AG08396 (cell line): Measurements from ENCODE around the gene DR1.

ENCODE experiments used
- DNase-seq: peaks from one replicate; pipeline ENCODE4 v3.0.0; 2012; ENCODE audit warnings: low spot score, mixed read lengths

Gene DR1

DNA sequence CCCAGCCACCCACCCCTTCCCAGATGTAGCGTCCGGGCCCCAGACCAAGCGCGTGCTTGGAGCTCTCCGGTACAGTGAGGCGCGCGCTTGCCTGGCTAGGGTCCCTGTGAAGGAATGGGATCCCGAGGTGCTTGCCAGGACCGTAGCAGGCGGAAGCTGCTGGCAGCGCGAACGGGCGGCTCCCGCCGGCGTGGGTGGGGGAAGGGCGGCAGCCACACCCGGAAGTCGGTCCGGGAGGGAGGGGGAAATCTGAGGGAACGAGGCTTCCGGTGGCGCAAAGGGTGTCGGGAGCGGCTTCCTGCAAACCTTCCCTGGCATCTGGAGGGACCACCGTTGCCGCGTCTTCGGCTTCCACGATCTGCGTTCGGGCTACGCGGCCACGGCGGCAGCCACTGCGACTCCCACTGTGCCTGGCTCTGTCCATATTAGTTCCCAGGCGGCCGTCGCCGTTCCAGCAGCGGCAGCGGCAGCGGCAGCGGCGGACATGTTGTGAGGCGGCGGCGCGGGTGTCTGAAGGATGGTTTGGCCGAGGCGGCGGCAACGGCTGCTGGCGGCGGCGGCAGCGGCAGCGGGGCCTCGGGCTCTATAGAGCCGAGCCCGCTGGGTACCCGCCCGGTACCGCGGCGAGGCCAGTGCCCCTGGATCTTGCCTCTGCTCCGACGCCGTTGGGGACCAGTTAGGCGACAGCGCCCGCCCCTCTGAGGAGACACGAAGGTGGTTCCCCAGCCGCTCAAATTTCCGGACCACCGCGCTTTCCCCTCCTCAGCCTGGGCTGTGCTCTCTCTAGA is at the start of gene DR1:
Gene DR1 (plus strand): TSS at position 275 of the 788 bp plus-strand sequence. CDS start 739 bp downstream, outside the sequence.
- peak; percentile 96 for DNase-seq

DNA sequence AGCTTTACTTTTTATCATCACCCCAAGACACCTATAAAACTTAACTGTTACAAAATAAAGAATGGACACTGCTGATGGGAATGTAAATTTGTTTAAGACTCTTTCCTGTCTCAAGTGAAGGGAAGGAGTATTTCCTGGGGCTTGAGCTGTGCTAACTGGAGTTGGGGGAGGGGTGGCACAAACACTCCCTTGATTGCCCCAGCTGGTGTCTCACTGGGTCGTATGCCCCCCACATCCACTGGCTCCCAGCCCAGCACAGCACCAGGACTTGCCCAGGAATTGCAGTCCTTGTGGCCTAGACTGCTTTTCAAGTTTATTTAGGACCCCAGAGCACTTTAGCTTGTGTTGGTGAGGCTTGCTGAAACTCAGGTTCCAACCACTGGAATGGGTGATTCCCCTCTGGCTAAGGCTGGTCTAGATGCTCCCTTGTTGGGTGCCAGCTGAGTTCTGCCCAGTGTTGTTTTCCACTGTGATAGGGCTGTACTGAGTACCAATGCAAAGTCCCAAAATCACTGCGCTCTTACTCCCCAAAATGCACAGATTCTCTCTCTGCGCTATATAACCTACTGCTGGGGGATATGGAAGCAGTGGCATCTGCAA is 49.1 kb upstream of the DR1 start:
- DNase-seq = no peak

DNA sequence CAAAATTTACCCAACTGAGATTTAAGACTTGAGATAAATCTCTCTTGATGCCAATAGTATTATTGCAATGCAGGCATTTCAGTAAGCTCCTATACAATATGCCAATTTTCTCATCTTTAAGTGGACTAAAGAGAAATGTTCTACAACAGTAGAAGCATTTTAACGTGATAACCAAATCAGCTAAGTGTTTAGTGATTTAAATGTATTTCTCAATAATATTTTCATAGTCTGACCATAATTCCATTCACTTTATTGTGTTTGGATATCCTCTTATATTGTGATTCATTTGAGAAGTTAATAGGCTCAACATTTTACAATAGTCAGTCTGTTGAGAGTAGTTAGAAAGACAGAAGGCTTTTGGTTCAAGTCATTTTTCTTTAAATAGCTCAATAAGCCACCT is 44.6 kb upstream of the DR1 start:
- no peak for DNase-seq

DNA sequence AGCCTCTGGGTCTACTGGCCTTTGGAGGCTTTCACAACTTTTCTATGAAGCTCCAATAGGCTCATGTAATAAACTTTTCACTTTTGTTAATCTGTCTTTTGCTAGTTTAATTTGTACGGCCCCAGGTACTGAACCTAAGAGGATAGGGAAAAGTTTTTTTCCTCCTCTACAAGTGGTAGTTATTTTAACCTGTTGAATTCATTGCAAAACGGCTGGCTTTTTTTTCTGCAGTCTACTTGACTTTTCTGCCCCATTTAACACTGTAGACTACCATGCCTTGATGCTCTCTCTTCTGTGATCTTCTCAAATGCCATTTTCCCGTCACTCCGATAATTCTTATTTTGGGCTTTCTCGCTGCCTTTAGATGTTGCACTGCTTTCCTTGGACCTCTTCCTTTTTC is 43.6 kb upstream of the DR1 start:
- DNase-seq = no peak

DNA sequence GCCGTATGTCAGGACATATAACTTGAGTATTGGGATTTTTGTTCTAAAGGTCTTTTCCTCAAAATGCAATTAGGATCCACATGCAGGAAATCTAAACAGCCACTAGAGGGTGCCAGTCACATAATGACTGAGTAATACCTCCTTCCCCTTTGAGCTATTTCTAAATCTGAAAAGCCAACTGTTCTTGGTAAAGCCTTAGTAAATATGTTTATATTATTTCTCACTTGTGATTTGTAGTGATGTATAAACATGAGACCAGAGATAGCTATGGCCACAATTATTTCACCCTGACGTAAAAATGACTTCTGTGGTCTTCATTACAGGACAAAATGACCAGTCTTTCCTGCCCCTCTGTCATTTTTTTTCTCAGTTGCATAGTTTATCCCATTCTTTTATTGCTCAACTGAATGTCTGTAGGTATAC is 41.0 kb upstream of the DR1 start:
- DNase-seq = peak; percentile 51

DNA sequence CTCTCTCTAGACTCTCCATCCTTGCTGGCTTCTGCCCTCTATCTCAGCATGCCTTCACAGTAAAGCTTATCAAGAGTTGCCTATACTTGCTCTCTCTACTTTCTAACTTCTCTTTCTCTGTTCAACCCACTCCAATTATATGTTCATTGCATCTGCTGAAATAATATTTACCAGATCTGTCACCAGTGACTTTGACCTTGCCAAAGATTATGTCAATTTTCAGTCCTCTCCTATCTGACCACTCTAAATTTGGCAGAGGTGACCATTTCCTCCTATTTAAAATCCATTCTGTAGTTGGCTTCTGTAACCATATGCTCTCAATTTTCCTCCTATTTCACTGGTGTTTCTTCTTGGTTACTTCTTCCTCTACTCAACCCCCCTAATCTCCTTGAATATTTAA is 38.8 kb upstream of the DR1 start:
- no peak for DNase-seq

DNA sequence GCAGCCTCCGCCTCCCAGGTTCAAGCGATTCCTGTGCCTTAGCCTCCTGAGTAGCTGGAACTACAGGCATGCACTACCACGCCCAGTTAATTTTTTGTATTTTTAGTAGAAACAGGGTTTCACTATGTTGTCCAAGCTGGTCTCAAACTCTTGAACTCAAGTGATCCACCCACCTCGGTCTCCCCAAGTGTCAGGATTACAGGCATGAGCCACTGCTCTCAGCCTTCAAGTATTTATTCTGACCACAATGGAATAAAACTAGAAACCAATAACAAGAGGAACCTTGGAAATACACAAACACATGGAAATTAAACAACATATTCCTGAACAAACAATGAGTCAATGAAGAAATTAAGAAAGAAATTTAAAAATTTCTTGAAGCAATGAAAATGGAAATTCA is 32.7 kb upstream of the DR1 start:
- no peak for DNase-seq

DNA sequence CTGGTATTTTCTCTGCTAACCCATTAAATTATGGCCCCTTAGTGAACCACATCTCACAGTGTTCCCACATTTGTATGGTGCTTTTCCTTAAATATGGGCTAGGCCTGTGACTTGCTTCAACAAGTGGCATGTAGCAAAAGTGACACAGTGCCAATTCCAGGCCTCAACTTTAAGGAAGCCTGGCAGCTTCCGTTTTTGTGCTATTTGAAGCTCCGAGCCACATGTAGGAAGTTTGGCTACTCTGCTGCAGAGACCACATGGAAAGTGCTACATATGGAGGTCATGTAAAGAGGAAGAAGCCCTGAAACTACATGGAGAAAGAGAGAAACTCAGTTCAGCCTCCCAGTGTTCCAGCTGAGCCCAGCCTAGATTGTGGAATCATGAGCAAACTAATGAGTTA is 28.5 kb upstream of the DR1 start:
- no peak for DNase-seq

DNA sequence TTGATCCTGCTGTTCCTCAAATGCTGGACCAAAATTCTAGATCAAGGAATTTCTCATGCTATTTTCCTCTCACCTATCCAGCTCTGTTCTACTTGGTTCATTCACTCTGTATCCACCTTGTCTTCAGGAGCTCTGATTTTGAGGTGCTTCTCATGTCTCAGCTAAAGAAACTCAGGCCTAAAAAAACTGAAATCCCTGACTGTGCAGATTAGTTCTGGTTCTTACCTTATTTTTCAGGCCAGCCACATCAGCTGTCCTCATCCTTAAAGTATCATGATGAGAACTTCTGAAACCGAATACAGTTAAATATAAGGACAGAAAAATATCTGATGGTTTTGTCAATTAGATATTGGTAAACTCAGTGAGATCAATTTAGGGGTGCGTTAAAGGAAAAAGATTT is 27.8 kb upstream of the DR1 start:
- DNase-seq = no peak

DNA sequence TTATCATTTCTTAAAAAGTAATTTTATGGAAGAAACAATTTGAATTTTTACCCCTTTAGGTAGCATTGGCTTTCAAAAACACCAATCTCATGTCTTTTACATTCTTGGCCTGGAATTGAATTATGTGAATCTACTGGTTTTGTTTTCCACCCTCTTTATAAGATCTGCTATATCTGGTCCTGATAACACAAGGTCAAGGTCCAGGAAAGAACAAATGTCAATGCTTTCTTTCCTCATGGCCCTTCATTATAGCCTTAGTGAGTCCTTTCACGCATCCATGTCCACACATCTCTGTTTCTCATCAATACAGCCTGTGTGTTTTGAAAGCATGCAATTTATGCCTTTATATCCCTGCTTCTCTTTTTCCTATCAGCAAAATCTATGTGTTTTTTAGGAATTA is 24.0 kb upstream of the DR1 start:
- DNase-seq = no peak

DNA sequence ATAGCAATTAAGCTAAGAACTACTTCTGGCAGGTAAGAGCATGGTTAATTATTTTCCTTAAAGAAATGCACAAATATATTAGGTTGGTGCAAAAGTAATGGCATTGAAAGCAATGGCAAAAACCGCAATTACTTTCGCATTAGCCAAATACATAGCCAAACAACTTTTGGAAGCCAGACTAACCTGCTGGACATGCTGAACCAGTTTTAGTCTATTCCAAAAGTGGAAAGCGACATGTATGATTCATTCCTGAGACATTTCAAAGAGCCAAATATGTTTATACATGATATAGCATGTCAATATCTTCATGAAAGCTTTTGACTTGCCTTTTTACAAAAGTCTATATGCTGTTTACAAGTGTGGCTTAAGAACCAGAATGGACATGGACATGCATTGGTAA is 23.4 kb upstream of the DR1 start:
- DNase-seq = no peak

DNA sequence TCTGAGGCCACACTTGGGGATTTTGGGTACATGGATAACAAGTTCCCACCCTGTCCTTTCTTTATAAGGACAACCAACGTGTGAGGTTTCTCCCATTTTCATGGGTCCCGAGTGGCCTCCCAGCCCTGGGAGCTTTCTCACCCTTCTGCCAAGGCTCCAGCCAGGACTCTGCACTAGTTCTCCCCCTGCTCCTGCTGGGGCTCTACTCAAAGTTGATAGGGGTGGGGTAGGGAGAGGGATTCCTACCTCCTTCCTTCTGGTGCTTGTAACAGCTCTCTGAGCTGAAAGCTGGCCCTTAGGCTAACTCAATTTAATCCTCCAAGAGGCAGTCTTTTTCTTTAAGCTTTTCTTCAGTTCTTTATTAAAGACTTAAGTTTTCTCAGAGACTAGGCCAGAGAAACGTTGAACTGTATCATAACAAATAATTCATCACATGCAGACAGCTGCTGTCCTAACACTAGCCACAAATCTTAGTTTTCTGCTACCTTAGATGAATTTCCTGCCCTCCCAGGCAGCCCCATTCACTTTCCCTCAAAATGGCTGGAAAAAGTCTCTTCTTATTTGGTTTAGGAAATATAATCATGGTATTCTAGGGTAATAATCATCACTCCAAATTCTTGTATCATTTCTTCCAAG is 22.4 kb upstream of the DR1 start:
- DNase-seq = no peak

DNA sequence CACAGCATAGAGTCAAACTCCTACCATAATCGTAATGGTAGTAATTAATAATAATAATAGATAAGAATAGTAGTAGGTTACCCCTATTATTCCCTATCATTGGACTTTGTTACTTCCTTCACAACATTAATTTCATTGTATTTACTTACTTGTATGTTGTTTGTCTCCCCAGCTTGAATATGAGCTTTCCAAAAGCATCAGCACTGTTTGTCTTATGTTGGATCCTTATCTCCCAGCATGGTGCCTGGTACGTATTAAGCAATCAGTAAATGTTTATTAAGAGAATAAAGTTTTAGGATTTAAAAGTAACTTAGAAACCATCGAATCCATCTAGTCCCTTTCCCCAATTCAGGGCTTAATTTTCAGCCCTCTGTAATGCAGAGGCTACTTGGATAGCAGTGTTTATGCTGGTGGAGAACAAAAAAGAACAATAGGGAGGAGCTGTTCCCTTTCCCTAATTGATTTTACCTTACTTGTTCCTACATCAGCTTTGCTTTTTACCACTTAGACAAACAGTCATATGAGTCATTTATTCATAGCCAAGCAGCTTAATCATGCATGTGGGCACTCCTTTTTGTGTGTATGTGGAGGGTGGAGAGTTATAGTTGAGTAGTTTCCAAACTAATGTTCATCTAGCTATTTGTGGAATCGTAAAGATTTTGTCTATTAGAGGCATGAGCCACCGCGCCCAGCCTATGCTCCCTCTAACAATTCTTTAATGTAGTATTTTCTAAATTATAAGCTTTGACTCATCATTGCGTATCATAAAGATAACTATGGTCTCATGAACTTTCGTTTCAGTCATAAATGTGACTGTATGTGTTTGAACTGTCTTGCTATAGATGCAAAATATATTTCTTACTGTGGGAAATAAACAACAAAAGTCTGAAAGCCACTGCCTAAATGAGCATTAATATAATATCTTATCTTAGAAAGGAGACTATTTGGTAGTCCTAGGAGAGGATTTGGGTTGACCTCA is 20.9 kb upstream of the DR1 start:
- DNase-seq = no peak

DNA sequence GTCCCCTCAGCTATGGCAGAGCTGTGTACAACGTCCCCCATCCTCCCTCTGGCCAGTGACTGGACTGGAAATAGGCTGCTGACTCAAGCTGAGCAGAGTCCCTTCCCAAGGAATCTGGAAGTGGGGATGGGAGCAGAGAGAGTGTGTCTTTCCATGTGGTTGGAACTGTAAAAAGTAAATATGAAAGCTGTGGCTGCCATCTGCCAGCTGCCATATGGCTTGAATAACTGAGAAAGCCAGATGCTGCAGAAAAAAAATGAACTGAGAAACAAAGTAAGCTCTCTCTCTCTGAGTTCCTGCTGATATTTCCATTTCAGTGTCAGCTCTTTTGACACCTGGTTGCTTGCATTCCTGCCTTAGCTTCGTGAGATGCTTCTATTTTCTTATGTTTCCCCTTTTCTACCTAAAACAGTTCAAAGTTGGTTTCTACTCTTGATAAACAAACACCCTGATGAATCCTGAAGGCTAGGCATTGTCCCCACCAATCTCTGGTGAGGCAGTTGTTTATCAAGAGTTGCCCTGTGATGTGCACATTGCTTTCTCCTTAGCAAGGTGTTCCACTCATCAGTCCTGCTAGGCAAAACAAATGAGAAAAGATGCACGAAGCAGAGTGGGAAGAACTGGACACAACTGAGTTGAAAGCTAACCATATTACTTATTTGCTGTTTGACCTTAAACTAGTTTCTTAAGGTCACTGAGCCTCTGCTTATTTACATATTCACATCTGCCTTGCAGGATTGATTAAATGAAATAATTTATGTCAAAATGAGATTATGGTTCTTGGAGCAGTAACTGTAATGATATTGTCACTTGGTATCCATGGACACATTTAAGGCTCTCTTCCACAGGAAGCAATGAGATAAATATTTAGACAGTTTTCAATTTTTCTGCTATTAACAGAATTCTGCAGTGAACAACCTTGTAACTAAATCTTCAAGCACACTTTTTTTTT is 16.6 kb upstream of the DR1 start:
- DNase-seq = no peak

DNA sequence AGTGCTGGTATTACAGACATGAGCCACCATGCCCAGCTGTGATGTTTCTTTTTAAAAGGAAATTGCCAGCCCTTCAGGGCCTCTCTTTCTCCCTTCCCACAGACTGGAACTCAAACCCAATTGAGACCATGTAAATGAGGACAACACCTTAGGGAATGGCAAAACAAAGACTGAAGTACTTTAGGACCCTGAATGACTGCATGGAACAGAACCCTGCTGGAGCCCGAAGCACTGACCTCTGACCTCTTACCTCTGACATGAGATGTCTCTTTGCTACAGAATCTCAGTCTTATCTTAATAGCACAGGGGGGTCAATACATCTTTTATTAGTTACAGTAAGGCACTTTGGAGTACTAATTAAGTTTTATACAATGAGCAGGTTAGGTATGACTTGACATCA is 15.5 kb upstream of the DR1 start:
- no peak for DNase-seq

DNA sequence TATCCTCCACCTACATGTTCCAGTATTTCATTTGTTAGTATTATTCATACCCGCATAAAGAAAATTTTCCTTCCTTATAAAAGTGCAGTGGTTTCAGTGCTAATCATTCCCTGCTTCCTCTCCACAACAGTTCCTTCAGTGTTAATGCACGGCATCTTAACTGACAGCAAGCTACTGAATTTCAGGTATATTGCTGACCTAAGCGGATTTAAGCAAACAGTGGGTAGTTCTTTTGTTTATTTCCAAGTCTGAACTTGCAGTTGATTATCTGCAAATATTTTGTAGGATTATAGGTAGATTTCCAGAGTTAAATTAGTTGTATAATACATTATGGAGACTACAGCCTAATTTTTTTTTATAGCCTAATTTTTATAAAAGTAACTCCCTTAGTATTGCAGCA is 15.1 kb upstream of the DR1 start:
- no peak for DNase-seq

DNA sequence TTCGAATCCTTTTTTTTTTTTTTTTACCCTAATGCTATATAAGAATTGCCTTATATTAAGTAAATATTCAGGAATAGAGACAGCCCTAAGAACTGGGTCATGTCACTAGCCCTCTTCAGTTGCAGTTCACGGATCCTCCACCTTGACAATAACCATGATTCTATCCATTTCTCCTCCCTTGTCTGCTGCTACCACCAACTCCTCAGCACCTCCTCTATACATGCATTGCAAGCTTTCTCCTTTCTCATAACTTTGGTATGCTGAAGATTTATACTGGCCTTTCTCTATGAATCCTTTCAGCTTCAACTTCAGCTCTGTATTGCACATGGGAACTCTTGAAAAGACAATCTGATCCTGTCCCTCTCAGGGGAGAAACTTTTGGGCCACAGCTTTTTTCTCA is 14.3 kb upstream of the DR1 start:
- DNase-seq = no peak

DNA sequence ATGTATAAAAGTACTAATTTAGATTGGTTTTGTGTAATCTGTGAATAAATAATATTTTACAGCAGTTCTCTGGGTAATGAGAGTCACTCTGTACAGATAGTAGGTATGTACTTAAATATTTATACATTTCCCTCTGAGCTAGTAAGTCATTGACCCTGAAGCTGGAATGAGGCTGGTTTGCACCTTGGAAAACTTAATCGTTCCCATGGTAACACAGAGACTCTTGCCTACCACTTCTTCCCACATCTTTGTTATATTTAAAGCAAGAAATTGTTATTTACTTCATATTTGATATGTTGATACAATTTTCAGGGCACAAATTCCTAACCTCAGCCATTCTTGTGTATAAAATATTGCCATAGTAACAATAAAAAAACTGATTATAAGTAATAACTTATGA is 13.3 kb upstream of the DR1 start:
- no peak for DNase-seq

DNA sequence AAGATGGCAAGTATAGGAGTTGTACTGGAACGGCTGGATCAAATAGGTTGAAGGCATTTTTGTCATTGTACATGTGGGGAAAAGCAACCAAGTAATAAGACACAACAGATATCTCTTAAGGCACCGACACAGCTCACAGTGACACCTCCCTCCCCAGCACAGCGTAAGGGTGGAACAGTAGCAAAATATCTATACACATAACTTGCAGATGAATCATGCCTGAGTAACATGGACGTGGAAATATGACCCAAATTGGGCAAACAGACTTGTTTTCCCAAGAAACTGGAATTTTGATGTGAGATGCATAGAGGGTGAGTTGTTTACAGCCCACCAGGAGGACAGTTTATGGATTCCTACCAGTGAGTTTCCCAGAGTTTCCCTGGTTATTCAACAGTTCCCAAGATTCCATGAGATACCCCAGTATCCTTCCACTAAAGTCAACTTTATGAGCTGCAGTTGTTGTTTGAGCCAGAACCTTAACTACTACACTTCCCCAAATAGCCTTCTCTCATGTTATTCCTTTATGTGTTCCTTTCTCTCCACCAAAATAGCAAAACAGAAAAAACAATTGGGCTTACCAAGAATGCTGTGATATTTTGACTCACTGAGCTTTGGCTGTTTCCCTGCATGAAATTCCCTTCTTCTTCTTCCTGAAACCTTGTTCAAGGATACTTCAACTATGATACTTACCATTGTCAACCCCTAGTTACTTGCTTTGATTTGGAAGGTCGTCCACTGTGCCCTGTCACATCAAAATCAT is 7.1 kb upstream of the DR1 start:
- DNase-seq = peak; percentile 80

DNA sequence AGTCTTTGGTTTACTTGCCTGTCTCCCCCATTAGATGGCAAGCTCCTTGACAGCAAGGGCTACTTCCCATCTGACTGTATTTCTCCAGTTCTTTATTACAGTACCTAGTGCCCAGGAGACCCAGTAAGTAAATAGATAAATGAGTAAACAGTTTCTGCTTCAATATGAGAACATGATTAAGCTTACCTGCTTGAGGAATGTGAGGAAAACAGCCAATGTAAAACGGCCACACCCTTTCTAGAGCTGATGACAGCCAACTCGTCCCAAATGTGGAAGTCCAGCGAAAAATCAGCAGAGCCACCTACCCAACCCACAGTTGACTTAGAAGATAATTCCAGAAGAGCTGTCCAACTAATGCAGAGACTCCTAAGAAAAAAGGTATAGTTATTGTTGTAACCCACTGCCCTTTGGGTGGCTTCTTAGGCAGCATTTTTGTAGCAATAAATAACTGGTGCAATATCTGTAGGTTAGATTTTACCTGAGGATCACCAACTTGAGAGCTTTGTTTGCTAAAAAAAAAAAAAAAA is 6.5 kb upstream of the DR1 start:
- DNase-seq = no peak
